AG10803 (cell line): ENCODE data around the gene SIGLECL1.

ENCODE experiments used
- DNase-seq: peaks from one replicate; pipeline ENCODE4 v3.0.0; 2010; ENCODE audit warnings: low read depth
- H3K4me3 ChIP-seq: 2 replicates; pipeline ENCODE4 v1.5.1; 2011; ENCODE audit warnings: mild to moderate bottlenecking, low read length, control low read depth
- CTCF ChIP-seq: conservative IDR thresholded peaks from 2 replicates; pipeline ENCODE4 v1.5.1; 2011; ENCODE audit warnings: mild to moderate bottlenecking, low read length, control low read depth, inconsistent platforms

The SIGLECL1 gene

GRCh38 chr19:51289635-51290034 lies 38.8 kb downstream of the SIGLECL1 start:
- DNase-seq: no peak
- TF ChIP-seq CTCF: no peak

GRCh38 chr19:51292971-51293370 lies 42.1 kb downstream of the SIGLECL1 start:
- TF ChIP-seq CTCF: no peak
- DNase-seq: no peak
- H3K4me3 ChIP-seq: no peak overlapping the region

More at GRCh38 chr19:51289635-51290034, 38.8 kb downstream of the SIGLECL1 start:
- H3K4me3 ChIP-seq: no peak overlapping the region

- DNase-seq: no peak
- H3K4me3 ChIP-seq: no peak overlapping the region
- no peak for TF ChIP-seq CTCF
Observed at GRCh38 chr19:51293571-51294210, 42.8 kb downstream of the SIGLECL1 start.

- no peak for TF ChIP-seq CTCF
- no peak overlapping the region for H3K4me3 ChIP-seq
- DNase-seq: no peak
Observed at GRCh38 chr19:51294211-51294976, 43.5 kb downstream of the SIGLECL1 start.

GRCh38 chr19:51294977-51295375 lies 44.1 kb downstream of the SIGLECL1 start:
- H3K4me3 ChIP-seq: no peak overlapping the region
- no peak for TF ChIP-seq CTCF
- DNase-seq: no peak

GRCh38 chr19:51295382-51296126 lies 44.7 kb downstream of the SIGLECL1 start:
- no peak overlapping the region for H3K4me3 ChIP-seq
- no peak for TF ChIP-seq CTCF
- no peak for DNase-seq
